ENCODE results near the gene GRID1. TPM values are rescaled to one million over a fixed set of nuclear protein-coding genes. Genes with fewer than 3 reads are reported as not detected.

The GRID1 gene
- total and polyA plus RNA-seq, 10 of the 15 experiments (the other 5 are each of a cell fraction or from before 2014, with no cell fraction given) = 0.04 to 0.62 (median 0.08) TPM; not detected in 5

DNA sequence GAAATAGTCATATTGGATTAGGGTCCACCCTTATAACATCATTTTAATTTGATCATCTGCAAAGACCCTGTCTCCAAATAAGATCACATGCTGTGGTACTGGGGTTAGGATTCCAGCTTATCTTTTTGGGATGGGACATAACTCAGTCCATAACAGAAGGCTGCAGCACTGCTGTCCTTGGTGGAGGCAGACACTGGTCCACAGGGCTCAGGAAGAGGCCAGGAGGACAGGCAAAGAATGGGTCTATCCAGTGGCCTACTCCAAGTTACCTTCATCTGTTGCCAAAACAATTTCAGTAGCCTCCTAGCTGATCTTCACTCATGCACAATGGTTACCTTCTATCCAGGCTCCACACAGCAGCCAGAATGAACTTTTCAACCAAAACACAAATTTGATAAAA, 387.0 kb downstream of the GRID1 start:
- TF ChIP-seq JUNB (IDR thresholded peaks at IDR 0.05) = no peak
- no peak for TF ChIP-seq MYC (IDR thresholded peaks at IDR 0.05; ENCODE audit: insufficient read depth, insufficient read length, insufficient replicate concordance, low read length, severe bottlenecking)
- TF ChIP-seq POLR2A (IDR thresholded peaks at IDR 0.05; ENCODE audit: low read depth, low read length) = no peak
- TF ChIP-seq BHLHE40 (IDR thresholded peaks at IDR 0.05; ENCODE audit: borderline replicate concordance in 1 of 2, low read depth in 2 of 2, low read length in 1 of 2) = no peak
- no peak for TF ChIP-seq YY1 (IDR thresholded peaks at IDR 0.05; ENCODE audit: low read depth, low read length)
- TF ChIP-seq NR2C1 (IDR thresholded peaks at IDR 0.05) = no peak
- TF ChIP-seq, protein P1, sequence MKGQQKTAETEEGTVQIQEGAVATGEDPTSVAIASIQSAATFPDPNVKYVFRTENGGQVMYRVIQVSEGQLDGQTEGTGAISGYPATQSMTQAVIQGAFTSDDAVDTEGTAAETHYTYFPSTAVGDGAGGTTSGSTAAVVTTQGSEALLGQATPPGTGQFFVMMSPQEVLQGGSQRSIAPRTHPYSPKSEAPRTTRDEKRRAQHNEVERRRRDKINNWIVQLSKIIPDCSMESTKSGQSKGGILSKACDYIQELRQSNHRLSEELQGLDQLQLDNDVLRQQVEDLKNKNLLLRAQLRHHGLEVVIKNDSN (IDR thresholded peaks at IDR 0.05; ENCODE audit: borderline replicate concordance, extremely low read length, insufficient read depth, low read depth, low read length) = no peak
- no peak for TF ChIP-seq SRF (IDR thresholded peaks at IDR 0.05; ENCODE audit: low read depth in 2 of 2, low read length in 2 of 2)
- TF ChIP-seq, protein P2, sequence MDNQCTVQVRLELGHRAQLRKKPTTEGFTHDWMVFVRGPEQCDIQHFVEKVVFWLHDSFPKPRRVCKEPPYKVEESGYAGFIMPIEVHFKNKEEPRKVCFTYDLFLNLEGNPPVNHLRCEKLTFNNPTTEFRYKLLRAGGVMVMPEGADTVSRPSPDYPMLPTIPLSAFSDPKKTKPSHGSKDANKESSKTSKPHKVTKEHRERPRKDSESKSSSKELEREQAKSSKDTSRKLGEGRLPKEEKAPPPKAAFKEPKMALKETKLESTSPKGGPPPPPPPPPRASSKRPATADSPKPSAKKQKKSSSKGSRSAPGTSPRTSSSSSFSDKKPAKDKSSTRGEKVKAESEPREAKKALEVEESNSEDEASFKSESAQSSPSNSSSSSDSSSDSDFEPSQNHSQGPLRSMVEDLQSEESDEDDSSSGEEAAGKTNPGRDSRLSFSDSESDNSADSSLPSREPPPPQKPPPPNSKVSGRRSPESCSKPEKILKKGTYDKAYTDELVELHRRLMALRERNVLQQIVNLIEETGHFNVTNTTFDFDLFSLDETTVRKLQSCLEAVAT (IDR thresholded peaks at IDR 0.05) = no peak
- no peak for TF ChIP-seq TCF12 (IDR thresholded peaks at IDR 0.05; ENCODE audit: low read depth, low read length)
- TF ChIP-seq, protein P3, sequence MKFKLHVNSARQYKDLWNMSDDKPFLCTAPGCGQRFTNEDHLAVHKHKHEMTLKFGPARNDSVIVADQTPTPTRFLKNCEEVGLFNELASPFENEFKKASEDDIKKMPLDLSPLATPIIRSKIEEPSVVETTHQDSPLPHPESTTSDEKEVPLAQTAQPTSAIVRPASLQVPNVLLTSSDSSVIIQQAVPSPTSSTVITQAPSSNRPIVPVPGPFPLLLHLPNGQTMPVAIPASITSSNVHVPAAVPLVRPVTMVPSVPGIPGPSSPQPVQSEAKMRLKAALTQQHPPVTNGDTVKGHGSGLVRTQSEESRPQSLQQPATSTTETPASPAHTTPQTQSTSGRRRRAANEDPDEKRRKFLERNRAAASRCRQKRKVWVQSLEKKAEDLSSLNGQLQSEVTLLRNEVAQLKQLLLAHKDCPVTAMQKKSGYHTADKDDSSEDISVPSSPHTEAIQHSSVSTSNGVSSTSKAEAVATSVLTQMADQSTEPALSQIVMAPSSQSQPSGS (IDR thresholded peaks at IDR 0.05; ENCODE audit: low read length) = no peak
- TF ChIP-seq, protein P4, sequence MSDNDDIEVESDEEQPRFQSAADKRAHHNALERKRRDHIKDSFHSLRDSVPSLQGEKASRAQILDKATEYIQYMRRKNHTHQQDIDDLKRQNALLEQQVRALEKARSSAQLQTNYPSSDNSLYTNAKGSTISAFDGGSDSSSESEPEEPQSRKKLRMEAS (IDR thresholded peaks at IDR 0.05; ENCODE audit: low read depth, low read length) = no peak
- no peak for TF ChIP-seq SMAD5 (IDR thresholded peaks at IDR 0.05; ENCODE audit: low read depth)
- TF ChIP-seq SPI1 (IDR thresholded peaks at IDR 0.05; ENCODE audit: borderline replicate concordance, insufficient read depth, low read depth, low read length) = no peak
- no peak for TF ChIP-seq LARP7 (IDR thresholded peaks at IDR 0.05)
- TF ChIP-seq ZNF622 (IDR thresholded peaks at IDR 0.05) = no peak
- Histone ChIP-seq H3K4me2 (ENCODE audit: control insufficient read depth, insufficient read depth) (no peak overlapping the region), H3K4me3 (no peak overlapping the region), H3K4me1 (ENCODE audit: control insufficient read depth, insufficient read depth, low read length) (no peaks in the 10 kb centered on the region), H4K20me1 (ENCODE audit: control insufficient read depth, insufficient read depth) (no peaks in the 10 kb centered on the region), H3K79me2 (ENCODE audit: control insufficient read depth, insufficient read depth, low read length) (no peaks in the 10 kb centered on the region), H3K36me3 (ENCODE audit: control insufficient read depth in 2 of 2, insufficient read depth in 2 of 2, low read length in 1 of 2) (no peaks in the 10 kb centered on the region), H3K27me3 (replicated peaks in 1 of 2; ENCODE audit: control insufficient read depth in 2 of 2, insufficient read depth in 2 of 2, low read length in 1 of 2) (no peaks in the 10 kb centered on the region; a peak in 2 of 4 replicates), H2AFZ (ENCODE audit: control insufficient read depth, low read depth, low read length) (no peak overlapping the region), H3K9me3 (replicated peaks; ENCODE audit: control insufficient read depth, insufficient read depth, low read length) (no peaks in the 10 kb centered on the region), H3K27ac (ENCODE audit: control insufficient read depth, insufficient read depth) (no peak overlapping the region), H3K9ac (ENCODE audit: control insufficient read depth, insufficient read depth, low read length) (no peak overlapping the region)
- DNase-seq (ENCODE audit: low read depth, low spot score) (no peak), ATAC-seq (no peak), FAIRE-seq (no peak)
- CTCF ChIA-PET = no interaction called here
- intact Hi-C loops (cut with micrococcal nuclease; ENCODE audit: unreplicated experiment) = no loop called here
- no TSS peak for BruUV-seq (replicated peaks)
- POLR2A ChIA-PET = no interaction called here
- in situ Hi-C loops (cut with MboI) = no loop called here
- RAD21 ChIA-PET (ENCODE audit: unreplicated experiment) = no interaction called here
- SMC1A ChIA-PET (ENCODE audit: uncharacterized antibody, unreplicated experiment) = interaction anchor here (1.2 kb wide), 1 partner anchor 29 kb away, joined by 3 read pairs; no protein-coding TSS in a partner anchor
